Measurements from ENCODE around the gene FAM236D.
"Not testable (repeated sequence)": the region's sequence is repeated elsewhere in the genome, so short reads cannot be mapped to it uniquely, and the experiment has no call there.

The FAM236D gene

DNA sequence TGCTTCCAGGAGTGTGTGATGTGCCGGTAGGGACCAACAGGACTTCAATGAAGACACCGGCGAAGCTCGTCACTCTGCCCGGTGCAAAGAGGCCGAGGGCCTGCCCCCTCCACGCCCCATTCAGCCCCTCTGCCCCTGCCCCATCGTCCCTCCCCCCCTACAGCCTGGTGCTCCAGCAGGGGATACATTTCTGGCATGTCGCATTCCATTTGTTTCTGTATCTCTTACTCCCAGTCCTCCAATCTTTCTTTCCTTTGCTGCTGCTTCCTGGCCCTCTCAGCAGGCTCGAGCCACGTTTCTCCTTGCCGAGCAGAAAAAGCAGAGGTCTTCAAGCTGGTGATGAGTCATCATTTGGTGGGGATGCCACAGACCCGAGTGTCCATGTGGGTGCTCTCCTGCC lies at the start of gene FAM236D:
FAM236D (minus strand) TSS at position 101 of the 400 bp plus-strand sequence; CDS start at position 1, 100 bp downstream.
- H3K27me3 ChIP-seq (ENCODE audit: low read depth, low read length); H3K27ac ChIP-seq (ENCODE audit: low read length); H3K36me3 ChIP-seq (ENCODE audit: control insufficient read depth in 1 of 2, insufficient read depth in 2 of 2, low read length in 2 of 2); H3K4me3 ChIP-seq (ENCODE audit: low read depth in 1 of 2, low read length in 2 of 2); H3K9me3 ChIP-seq (ENCODE audit: control insufficient read depth in 1 of 2, low read length in 2 of 2); H3K4me1 ChIP-seq (ENCODE audit: control insufficient read depth in 1 of 2, insufficient read depth in 2 of 2, low read length in 2 of 2): not testable (repeated sequence)

DNA sequence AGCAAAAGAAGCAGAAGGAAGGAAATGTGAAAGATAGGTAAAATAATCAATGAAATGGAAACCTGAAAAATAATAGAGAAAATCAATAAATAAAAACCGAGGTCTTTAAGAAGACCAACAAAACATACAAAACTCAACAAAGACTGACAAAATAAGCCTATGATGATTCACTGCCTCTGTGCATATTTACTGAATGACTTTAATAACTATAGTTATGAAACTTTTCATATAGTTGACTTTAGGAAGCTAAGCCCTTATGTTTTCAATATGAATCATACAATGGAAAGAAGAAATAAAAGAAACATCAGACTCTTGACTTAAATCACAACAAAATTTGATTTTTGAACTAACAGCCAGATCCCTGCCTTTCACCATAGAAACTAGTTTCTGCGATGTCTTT lies 29.5 kb upstream of the FAM236D start:
- not testable (repeated sequence) for H3K36me3 ChIP-seq (ENCODE audit: control insufficient read depth in 1 of 2, insufficient read depth in 2 of 2, low read length in 2 of 2); H3K27ac ChIP-seq (ENCODE audit: low read length); H3K4me3 ChIP-seq (ENCODE audit: low read depth in 1 of 2, low read length in 2 of 2); H3K4me1 ChIP-seq (ENCODE audit: control insufficient read depth in 1 of 2, insufficient read depth in 2 of 2, low read length in 2 of 2); H3K9me3 ChIP-seq (ENCODE audit: control insufficient read depth in 1 of 2, low read length in 2 of 2); H3K27me3 ChIP-seq (ENCODE audit: low read depth, low read length)

DNA sequence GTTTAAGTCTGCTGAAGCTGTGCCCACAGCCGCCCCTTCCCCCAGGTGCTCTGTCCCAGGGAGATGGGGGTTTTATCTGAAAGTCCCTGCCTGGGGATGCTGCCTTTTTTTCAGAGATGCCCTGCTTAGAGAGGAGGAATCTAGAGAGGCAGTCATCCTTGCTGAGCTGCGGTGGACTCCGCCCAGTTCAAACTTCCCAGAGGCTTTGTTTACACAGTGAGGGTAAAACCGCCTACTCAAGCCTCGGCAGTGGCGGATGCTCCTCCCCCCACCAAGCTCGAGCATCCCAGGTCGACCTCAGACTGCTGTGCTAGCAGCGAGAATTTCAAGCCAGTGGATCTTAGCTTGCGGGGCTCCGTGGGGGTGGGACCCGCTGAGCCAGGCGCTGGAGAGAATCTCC lies 22.7 kb upstream of the FAM236D start:
- H3K9me3 ChIP-seq (ENCODE audit: control insufficient read depth in 1 of 2, low read length in 2 of 2); H3K27ac ChIP-seq (ENCODE audit: low read length); H3K4me1 ChIP-seq (ENCODE audit: control insufficient read depth in 1 of 2, insufficient read depth in 2 of 2, low read length in 2 of 2); H3K27me3 ChIP-seq (ENCODE audit: low read depth, low read length); H3K4me3 ChIP-seq (ENCODE audit: low read depth in 1 of 2, low read length in 2 of 2); H3K36me3 ChIP-seq (ENCODE audit: control insufficient read depth in 1 of 2, insufficient read depth in 2 of 2, low read length in 2 of 2): not testable (repeated sequence)

DNA sequence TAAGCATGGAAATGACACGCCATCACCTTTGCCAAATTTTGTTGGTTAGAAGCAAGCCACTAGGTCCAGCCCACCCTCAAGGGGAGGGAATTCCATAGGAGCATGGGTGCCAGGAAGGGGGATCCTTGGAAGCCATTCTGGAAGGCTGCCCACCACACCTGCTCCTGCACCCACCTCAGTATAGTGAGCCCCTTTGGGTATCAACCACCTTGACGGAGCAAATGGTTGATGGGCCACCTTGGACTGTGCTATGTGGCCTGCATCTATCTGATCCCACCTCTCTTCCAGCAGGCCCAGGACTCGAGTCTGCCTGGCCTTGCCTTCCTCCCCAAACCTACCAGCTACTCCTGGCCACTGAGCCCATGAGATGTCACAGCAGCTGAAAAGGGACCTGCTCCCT lies 17.6 kb downstream of the FAM236D start:
- H3K4me1 ChIP-seq (ENCODE audit: control insufficient read depth in 1 of 2, insufficient read depth in 2 of 2, low read length in 2 of 2); H3K36me3 ChIP-seq (ENCODE audit: control insufficient read depth in 1 of 2, insufficient read depth in 2 of 2, low read length in 2 of 2); H3K4me3 ChIP-seq (ENCODE audit: low read depth in 1 of 2, low read length in 2 of 2); H3K27me3 ChIP-seq (ENCODE audit: low read depth, low read length); H3K9me3 ChIP-seq (ENCODE audit: control insufficient read depth in 1 of 2, low read length in 2 of 2); H3K27ac ChIP-seq (ENCODE audit: low read length): not testable (repeated sequence)

DNA sequence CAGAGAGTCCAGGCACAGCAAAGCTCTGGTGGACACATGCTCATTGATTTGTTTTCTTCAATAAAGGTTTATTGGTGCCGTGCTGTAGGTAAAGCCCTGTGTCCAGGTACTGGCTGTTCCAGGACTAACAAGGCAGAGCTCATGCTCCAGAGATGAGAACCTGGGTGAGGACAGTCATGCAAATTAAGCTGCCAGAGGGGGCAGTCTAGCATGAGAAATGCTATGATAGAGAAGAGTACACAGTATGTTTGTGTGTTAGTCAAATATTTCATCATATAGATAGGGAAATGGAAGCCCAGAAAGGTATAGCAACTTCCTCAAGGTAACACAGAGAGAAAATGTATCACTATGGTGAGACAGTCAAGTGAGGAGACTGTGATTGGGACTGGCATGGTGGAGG lies 19.9 kb downstream of the FAM236D start:
- H3K4me1 ChIP-seq (ENCODE audit: control insufficient read depth in 1 of 2, insufficient read depth in 2 of 2, low read length in 2 of 2); H3K27ac ChIP-seq (ENCODE audit: low read length); H3K27me3 ChIP-seq (ENCODE audit: low read depth, low read length); H3K36me3 ChIP-seq (ENCODE audit: control insufficient read depth in 1 of 2, insufficient read depth in 2 of 2, low read length in 2 of 2); H3K4me3 ChIP-seq (ENCODE audit: low read depth in 1 of 2, low read length in 2 of 2); H3K9me3 ChIP-seq (ENCODE audit: control insufficient read depth in 1 of 2, low read length in 2 of 2): not testable (repeated sequence)

DNA sequence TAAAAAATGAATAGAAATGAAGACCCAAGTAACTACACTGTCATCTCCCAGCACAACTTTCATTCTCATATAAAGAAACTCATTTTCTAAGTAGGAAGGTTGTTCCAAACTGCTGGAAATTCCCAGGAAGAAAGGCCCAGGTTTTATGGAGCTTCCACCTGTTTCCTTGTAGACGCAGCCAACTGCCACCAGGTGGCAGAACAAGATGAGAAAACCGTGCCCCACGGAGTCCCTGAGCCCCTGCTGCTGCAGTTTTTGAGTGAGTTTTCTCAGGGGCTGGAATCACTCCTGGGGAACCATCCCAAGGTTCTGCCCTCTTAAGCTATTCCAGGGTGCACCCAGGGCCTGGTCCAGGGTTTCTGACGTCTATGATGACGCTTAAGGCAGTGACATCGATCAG lies 24.0 kb downstream of the FAM236D start:
- not testable (repeated sequence) for H3K27ac ChIP-seq (ENCODE audit: low read length); H3K4me3 ChIP-seq (ENCODE audit: low read depth in 1 of 2, low read length in 2 of 2); H3K9me3 ChIP-seq (ENCODE audit: control insufficient read depth in 1 of 2, low read length in 2 of 2); H3K27me3 ChIP-seq (ENCODE audit: low read depth, low read length); H3K4me1 ChIP-seq (ENCODE audit: control insufficient read depth in 1 of 2, insufficient read depth in 2 of 2, low read length in 2 of 2); H3K36me3 ChIP-seq (ENCODE audit: control insufficient read depth in 1 of 2, insufficient read depth in 2 of 2, low read length in 2 of 2)

DNA sequence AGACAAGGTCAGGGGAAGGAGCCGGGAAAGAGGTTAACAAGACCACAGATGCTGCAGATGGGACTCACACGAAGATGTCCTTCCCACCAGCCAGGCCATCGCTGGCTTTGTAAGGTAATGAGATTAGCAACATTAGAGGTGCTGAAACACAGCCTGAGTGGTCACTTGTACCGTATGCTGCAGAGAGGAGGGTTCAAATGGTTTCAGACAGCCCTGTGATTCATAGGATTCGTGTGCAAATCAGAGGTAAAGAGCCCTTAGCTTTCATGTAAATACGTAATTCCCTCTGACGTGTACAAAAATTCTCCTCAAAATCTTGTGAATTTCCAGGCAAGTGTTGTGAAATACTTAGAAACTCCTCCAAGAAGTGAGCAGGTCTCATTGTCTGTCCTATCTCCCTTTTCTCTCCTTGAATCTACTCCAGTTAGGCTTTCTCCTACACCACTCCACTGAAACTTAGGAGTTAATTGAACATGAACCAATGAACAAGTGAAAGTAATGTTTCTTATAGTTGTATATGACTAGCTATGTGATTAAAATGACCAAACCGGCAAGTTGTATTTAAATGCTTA lies 24.6 kb downstream of the FAM236D start:
- not testable (repeated sequence) for H3K36me3 ChIP-seq (ENCODE audit: control insufficient read depth in 1 of 2, insufficient read depth in 2 of 2, low read length in 2 of 2); H3K4me1 ChIP-seq (ENCODE audit: control insufficient read depth in 1 of 2, insufficient read depth in 2 of 2, low read length in 2 of 2); H3K27ac ChIP-seq (ENCODE audit: low read length); H3K27me3 ChIP-seq (ENCODE audit: low read depth, low read length); H3K9me3 ChIP-seq (ENCODE audit: control insufficient read depth in 1 of 2, low read length in 2 of 2); H3K4me3 ChIP-seq (ENCODE audit: low read depth in 1 of 2, low read length in 2 of 2)

DNA sequence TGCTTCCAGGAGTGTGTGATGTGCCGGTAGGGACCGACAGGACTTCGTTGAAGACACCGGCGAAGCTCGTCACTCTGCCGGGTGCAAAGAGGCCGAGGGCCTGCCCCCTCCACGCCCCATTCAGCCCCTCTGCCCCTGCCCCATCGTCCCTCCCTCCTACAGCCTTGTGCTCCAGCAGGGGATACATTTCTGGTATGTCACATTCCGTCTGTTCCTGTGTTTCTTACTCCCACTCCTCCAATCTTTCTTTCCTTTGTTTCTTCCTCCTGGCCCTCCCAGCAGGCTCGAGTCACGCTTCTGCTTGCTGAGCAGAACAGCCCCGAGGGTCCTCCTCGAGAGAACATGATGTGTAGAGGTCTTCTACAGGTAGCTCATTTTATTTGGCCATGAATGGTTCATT lies 25.4 kb downstream of the FAM236D start, which contains the start of gene FAM236B:
FAM236B (minus strand) TSS at position 101 of the 400 bp plus-strand sequence; CDS start at position 1, 100 bp downstream.
- H3K36me3 ChIP-seq (ENCODE audit: control insufficient read depth in 1 of 2, insufficient read depth in 2 of 2, low read length in 2 of 2); H3K4me3 ChIP-seq (ENCODE audit: low read depth in 1 of 2, low read length in 2 of 2); H3K27ac ChIP-seq (ENCODE audit: low read length); H3K4me1 ChIP-seq (ENCODE audit: control insufficient read depth in 1 of 2, insufficient read depth in 2 of 2, low read length in 2 of 2); H3K9me3 ChIP-seq (ENCODE audit: control insufficient read depth in 1 of 2, low read length in 2 of 2); H3K27me3 ChIP-seq (ENCODE audit: low read depth, low read length): not testable (repeated sequence)

DNA sequence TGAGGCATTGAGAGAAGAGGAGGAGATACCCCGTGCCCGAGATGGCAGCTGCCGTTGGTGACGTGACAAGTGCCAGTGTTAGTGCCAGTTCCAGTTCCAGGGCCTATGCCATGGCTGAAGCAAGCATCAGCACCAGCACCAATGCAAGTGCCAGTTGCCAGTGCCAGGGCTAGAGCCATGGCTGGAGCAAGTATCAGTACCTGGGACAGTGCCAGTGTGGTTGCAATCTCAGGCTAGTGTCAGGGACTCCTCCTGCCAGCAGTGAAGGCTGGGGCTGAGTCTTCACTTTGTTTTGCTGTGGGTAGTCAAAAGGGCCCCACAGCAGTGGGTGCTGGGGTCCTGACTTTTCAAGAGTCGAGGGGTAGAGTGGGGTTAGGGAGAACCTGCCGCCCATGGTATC lies 29.9 kb downstream of the FAM236D start:
- not testable (repeated sequence) for H3K27me3 ChIP-seq (ENCODE audit: low read depth, low read length); H3K27ac ChIP-seq (ENCODE audit: low read length); H3K4me3 ChIP-seq (ENCODE audit: low read depth in 1 of 2, low read length in 2 of 2); H3K36me3 ChIP-seq (ENCODE audit: control insufficient read depth in 1 of 2, insufficient read depth in 2 of 2, low read length in 2 of 2); H3K9me3 ChIP-seq (ENCODE audit: control insufficient read depth in 1 of 2, low read length in 2 of 2); H3K4me1 ChIP-seq (ENCODE audit: control insufficient read depth in 1 of 2, insufficient read depth in 2 of 2, low read length in 2 of 2)

DNA sequence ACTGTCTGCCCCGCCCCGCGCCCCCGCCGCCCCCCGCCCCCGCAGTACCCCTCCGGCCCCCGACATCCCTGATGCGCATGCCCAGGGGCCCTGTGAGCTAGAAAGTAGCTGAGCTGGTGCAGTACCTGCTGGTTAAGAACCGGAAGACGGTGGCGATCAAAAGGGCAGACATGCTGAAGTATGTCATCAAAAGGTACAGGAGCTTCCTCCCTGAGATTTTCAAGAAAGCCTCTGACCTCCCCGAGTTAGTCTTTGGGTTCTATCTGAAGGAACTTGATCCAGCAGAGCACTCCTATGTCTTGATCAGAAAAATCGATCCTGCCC lies 30.6 kb downstream of the FAM236D start:
- not testable (repeated sequence) for H3K4me1 ChIP-seq (ENCODE audit: control insufficient read depth in 1 of 2, insufficient read depth in 2 of 2, low read length in 2 of 2); H3K27ac ChIP-seq (ENCODE audit: low read length); H3K4me3 ChIP-seq (ENCODE audit: low read depth in 1 of 2, low read length in 2 of 2); H3K9me3 ChIP-seq (ENCODE audit: control insufficient read depth in 1 of 2, low read length in 2 of 2); H3K27me3 ChIP-seq (ENCODE audit: low read depth, low read length); H3K36me3 ChIP-seq (ENCODE audit: control insufficient read depth in 1 of 2, insufficient read depth in 2 of 2, low read length in 2 of 2)

DNA sequence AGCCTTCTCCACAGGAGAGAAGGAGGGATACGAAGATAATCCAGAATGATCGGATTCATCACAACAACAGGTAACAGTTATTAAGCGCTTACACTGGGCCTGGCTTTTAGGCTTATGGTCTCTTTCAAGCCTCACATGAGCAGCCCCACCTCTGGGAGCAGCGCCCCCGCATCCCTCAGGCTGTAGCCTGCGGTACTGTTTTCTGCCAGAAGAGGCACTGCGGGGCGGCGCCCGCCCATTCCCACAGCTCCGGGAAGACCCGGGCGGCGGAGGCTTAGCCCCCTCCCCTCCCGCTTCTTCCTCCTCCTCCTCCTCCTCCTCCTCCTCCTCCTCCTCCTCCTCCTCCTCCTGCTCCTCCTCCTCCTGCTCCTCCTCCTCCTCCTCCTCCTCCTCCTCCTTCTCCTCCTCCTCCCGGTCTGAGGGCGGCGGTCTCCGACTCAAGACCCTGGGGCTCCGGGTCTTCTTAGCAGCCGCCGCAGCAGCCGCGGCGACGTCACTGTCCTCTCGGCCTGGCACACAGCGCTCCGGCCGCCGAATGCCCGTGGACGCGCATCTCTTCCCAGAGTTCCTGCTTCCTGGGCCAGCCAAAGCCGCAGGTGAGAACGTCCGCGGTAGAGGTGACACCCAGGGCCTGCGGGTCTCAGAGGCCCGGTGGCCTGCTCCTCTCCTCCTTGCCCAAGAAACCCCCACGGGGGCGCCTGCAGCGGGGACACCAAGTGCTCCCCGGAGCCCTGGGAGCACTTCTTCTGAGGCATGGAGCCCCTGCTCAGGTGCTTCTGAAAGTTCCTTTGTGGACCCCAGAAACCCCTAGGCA lies 31.1 kb downstream of the FAM236D start, which contains the start of gene DMRTC1B:
DMRTC1B (plus strand) TSS at position 238 of the 814 bp plus-strand sequence. CDS start 68,246 bp downstream, outside the sequence.
- not testable (repeated sequence) for H3K4me1 ChIP-seq (ENCODE audit: control insufficient read depth in 1 of 2, insufficient read depth in 2 of 2, low read length in 2 of 2); H3K27ac ChIP-seq (ENCODE audit: low read length); H3K36me3 ChIP-seq (ENCODE audit: control insufficient read depth in 1 of 2, insufficient read depth in 2 of 2, low read length in 2 of 2); H3K4me3 ChIP-seq (ENCODE audit: low read depth in 1 of 2, low read length in 2 of 2); H3K27me3 ChIP-seq (ENCODE audit: low read depth, low read length); H3K9me3 ChIP-seq (ENCODE audit: control insufficient read depth in 1 of 2, low read length in 2 of 2)

DNA sequence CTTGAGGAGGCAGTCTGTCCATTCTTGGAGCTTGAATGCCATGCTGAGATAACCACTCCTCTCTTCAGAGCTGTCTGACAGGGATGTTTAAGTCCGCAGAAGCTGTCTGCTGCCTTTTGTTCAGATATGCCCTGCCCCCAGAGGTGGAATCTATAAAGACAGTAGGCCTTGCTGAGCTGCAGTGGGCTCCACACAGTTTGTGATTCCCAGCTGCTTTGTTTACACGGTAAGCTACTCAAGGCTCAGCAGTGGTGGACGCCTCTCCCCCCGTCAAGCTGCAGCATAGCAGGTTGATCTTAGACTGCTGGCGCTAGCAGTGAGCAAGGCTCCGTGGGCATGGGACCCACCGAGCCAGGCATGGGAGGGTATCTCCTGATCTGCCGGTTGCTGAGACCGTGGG lies 47.6 kb downstream of the FAM236D start:
- H3K9me3 ChIP-seq (ENCODE audit: control insufficient read depth in 1 of 2, low read length in 2 of 2), result not testable (repeated sequence)

More for the DNA sequence above, 47.6 kb downstream of the FAM236D start:
- not testable (repeated sequence) for H3K27ac ChIP-seq (ENCODE audit: low read length); H3K4me1 ChIP-seq (ENCODE audit: control insufficient read depth in 1 of 2, insufficient read depth in 2 of 2, low read length in 2 of 2); H3K36me3 ChIP-seq (ENCODE audit: control insufficient read depth in 1 of 2, insufficient read depth in 2 of 2, low read length in 2 of 2); H3K4me3 ChIP-seq (ENCODE audit: low read depth in 1 of 2, low read length in 2 of 2); H3K27me3 ChIP-seq (ENCODE audit: low read depth, low read length)

All from muscle layer of duodenum (tissue), 2 donors.